Measurements from ENCODE around the gene SIMC1. TPM values are rescaled to one million over a fixed set of nuclear protein-coding genes. Genes with fewer than 3 reads are reported as not detected.

The SIMC1 gene
- total RNA-seq, 1 experiment from 2014 or later: 19.7 TPM

- intact Hi-C loops (cut with micrococcal nuclease): no loop called here
- DNase-seq (ENCODE audit: low read depth, low spot score): no peak
- H3K4me2 ChIP-seq (ENCODE audit: low read length): no peak overlapping the region
- H2AFZ ChIP-seq (ENCODE audit: low read depth, low read length, poor library complexity, severe bottlenecking): no peak overlapping the region
- H3K9me3 ChIP-seq (ENCODE audit: control insufficient read depth in 1 of 2, insufficient read depth in 1 of 2, low read depth in 1 of 2, low read length in 2 of 2): no peaks in the 10 kb centered on the region
- H3K27me3 ChIP-seq (ENCODE audit: insufficient read depth, low read length): no peaks in the 10 kb centered on the region
- H3K27ac ChIP-seq (ENCODE audit: low read depth, low read length): no peak overlapping the region
- CTCF ChIA-PET: no interaction called here
- no peaks in the 10 kb centered on the region for H3K79me2 ChIP-seq (ENCODE audit: insufficient read depth, low read length)
- TF ChIP-seq ELF1 (IDR thresholded peaks at IDR 0.05; ENCODE audit: borderline replicate concordance, low read depth) (no peak), CTCF (IDR thresholded peaks at IDR 0.05 in 2 of 3, conservative IDR thresholded peaks at IDR 0.05 in 1 of 3; ENCODE audit: borderline replicate concordance in 1 of 3, insufficient read depth in 1 of 3, low read depth in 2 of 3, low read length in 2 of 3) (no peak), POLR2A (IDR thresholded peaks at IDR 0.05; ENCODE audit: borderline replicate concordance, extremely low read depth, insufficient read depth, insufficient read length) (no peak), SRF (IDR thresholded peaks at IDR 0.05; ENCODE audit: low read depth) (no peak), POLR2AphosphoS5 (IDR thresholded peaks at IDR 0.05; ENCODE audit: low read depth, low read length) (no peak), JUND (IDR thresholded peaks at IDR 0.05) (no peak), YY1 (IDR thresholded peaks at IDR 0.05; ENCODE audit: extremely low read depth, insufficient replicate concordance, low read depth, low read length) (no peak), ZNF274 (IDR thresholded peaks at IDR 0.05; ENCODE audit: low read depth, low read length) (no peak), SP1 (IDR thresholded peaks at IDR 0.05; ENCODE audit: low read depth) (no peak)
- BruUV-seq (replicated peaks): no TSS peak
- RAD21 ChIA-PET (ENCODE audit: low non-redundant PET in 1 of 2, low total read pairs in 2 of 2, uncharacterized antibody in 2 of 2, unreplicated experiment in 2 of 2): no interaction called here
- POLR2A ChIA-PET: no interaction called here
- H3K9me2 ChIP-seq (ENCODE audit: insufficient read depth): no peaks in the 10 kb centered on the region
- no peak overlapping the region for H3K9ac ChIP-seq (ENCODE audit: low read length)
- H4K20me1 ChIP-seq (ENCODE audit: insufficient read depth): no peaks in the 10 kb centered on the region
- H3K4me1 ChIP-seq (ENCODE audit: control insufficient read depth in 1 of 2, insufficient read depth in 2 of 2, low read length in 2 of 2): no peaks in the 10 kb centered on the region
- ATAC-seq: no peak
- H3K4me3 ChIP-seq (replicated peaks in 1 of 2; ENCODE audit: low read depth in 1 of 2, low read length in 2 of 2): no peak overlapping the region
- H3K36me3 ChIP-seq (ENCODE audit: control insufficient read depth in 1 of 2, insufficient read depth in 2 of 2, low read length in 2 of 2): no peaks in the 10 kb centered on the region
Measured at GRCh38 chr5:176337913-176338312, 99.7 kb downstream of the SIMC1 start.

GRCh38 chr5:176339304-176339703 is 101.1 kb downstream of the SIMC1 start:
- H3K27ac ChIP-seq (ENCODE audit: low read depth, low read length): no peak overlapping the region

More at GRCh38 chr5:176339304-176339703, 101.1 kb downstream of the SIMC1 start:
- BruUV-seq (replicated peaks): no TSS peak
- Histone ChIP-seq H3K4me1 (ENCODE audit: control insufficient read depth in 1 of 2, insufficient read depth in 2 of 2, low read length in 2 of 2) (no peaks in the 10 kb centered on the region), H2AFZ (ENCODE audit: low read depth, low read length, poor library complexity, severe bottlenecking) (no peak overlapping the region), H3K9me3 (ENCODE audit: control insufficient read depth in 1 of 2, insufficient read depth in 1 of 2, low read depth in 1 of 2, low read length in 2 of 2) (no peaks in the 10 kb centered on the region), H3K4me3 (replicated peaks in 1 of 2; ENCODE audit: low read depth in 1 of 2, low read length in 2 of 2) (no peak overlapping the region), H3K36me3 (ENCODE audit: control insufficient read depth in 1 of 2, insufficient read depth in 2 of 2, low read length in 2 of 2) (no peaks in the 10 kb centered on the region; a peak in 1 of 4 replicates), H3K79me2 (ENCODE audit: insufficient read depth, low read length) (no peaks in the 10 kb centered on the region), H4K20me1 (ENCODE audit: insufficient read depth) (no peaks in the 10 kb centered on the region), H3K4me2 (ENCODE audit: low read length) (no peak overlapping the region), H3K9ac (ENCODE audit: low read length) (no peak overlapping the region), H3K9me2 (ENCODE audit: insufficient read depth) (no peaks in the 10 kb centered on the region), H3K27me3 (ENCODE audit: insufficient read depth, low read length) (no peaks in the 10 kb centered on the region)
- no peak for DNase-seq (ENCODE audit: low read depth, low spot score)
- no peak for TF ChIP-seq ELF1 (IDR thresholded peaks at IDR 0.05; ENCODE audit: borderline replicate concordance, low read depth)
- TF ChIP-seq EZH2phosphoT487 (IDR thresholded peaks at IDR 0.05; ENCODE audit: borderline replicate concordance): no peak
- no peak for TF ChIP-seq RAD21 (IDR thresholded peaks at IDR 0.05; ENCODE audit: low read depth)
- TF ChIP-seq TCF7L2 (IDR thresholded peaks at IDR 0.05; ENCODE audit: borderline replicate concordance, extremely low read depth, insufficient read depth, insufficient read length): no peak
- TF ChIP-seq SIN3A (IDR thresholded peaks at IDR 0.05; ENCODE audit: low read depth): no peak
- no peak for TF ChIP-seq SP1 (IDR thresholded peaks at IDR 0.05; ENCODE audit: low read depth)
- TF ChIP-seq ZFX (IDR thresholded peaks at IDR 0.05): no peak
- no peak for ATAC-seq
- intact Hi-C loops (cut with micrococcal nuclease): no loop called here
- POLR2A ChIA-PET: no interaction called here
- CTCF ChIA-PET: no interaction called here
- RAD21 ChIA-PET (ENCODE audit: low non-redundant PET in 1 of 2, low total read pairs in 2 of 2, uncharacterized antibody in 2 of 2, unreplicated experiment in 2 of 2): no interaction called here
